K562 (cell line): Measurements from ENCODE around the gene FOSL1. TPM values are rescaled to one million over a fixed set of nuclear protein-coding genes. Genes with fewer than 3 reads are reported as not detected.
A peak's percentile ranks its signal among the peaks of the same experiment; 100 is the strongest.

Experiments used
- CBX3 ChIP-seq, 2 experiments: IDR thresholded peaks; 1 replicate in 1 of 2; 2 replicates in 1 of 2; pipeline ENCODE4 v1.6.1; 2012; ENCODE audit warnings: inconsistent platforms in 2 of 2, low read length in 2 of 2, borderline replicate concordance in 1 of 2, control low read depth in 1 of 2
- E2F1 ChIP-seq: sonication (generic); formaldehyde crosslinking; IDR thresholded peaks from 2 replicates; pipeline ENCODE4 v1.8.1; 2023; ENCODE audit warnings: mild to moderate bottlenecking, missing genetic modification reagents, moderate library complexity
- RBM25 ChIP-seq: fragments of 200-400 bp; formaldehyde crosslinking; IDR thresholded peaks from 2 replicates; pipeline ENCODE4 v1.6.1; 2018; ENCODE audit warnings: low read length, low read depth, moderate library complexity; ENCODE audit not compliant: severe bottlenecking
- TBP ChIP-seq: optimal IDR thresholded peaks from 2 replicates; pipeline ENCODE3; 2011; ENCODE audit warnings: low read depth, low read length, improper control_type of control experiment
- TFE3 ChIP-seq: fragments of 450-650 bp; formaldehyde crosslinking; IDR thresholded peaks from 2 replicates; pipeline ENCODE4 v1.4.0; 2020; ENCODE audit warnings: mild to moderate bottlenecking, mixed read lengths
- ZMIZ1 ChIP-seq, 2 experiments: fragments of 150-350 bp in 1 of 2; IDR thresholded peaks; 2 replicates each; pipeline ENCODE4 v1.6.1; 2012 to 2016; ENCODE audit warnings: low read depth in 2 of 2, low read length in 2 of 2, mild to moderate bottlenecking in 1 of 2, moderate library complexity in 1 of 2
- ZNF785 ChIP-seq: fragments of 250-450 bp; sonication (Bioruptor Pico); IDR thresholded peaks from 2 replicates; pipeline ENCODE4 v1.4.0; 2020; ENCODE audit warnings: mild to moderate bottlenecking
- ZSCAN32 ChIP-seq: fragments of 450-650 bp; formaldehyde crosslinking; IDR thresholded peaks from 2 replicates; pipeline ENCODE4 v1.4.0; 2020; ENCODE audit warnings: mild to moderate bottlenecking, moderate library complexity
- polyA plus RNA-seq, 8 experiments: library from polyadenylated mRNA; depleted of rRNA in 4 of 8; stranded (reverse) in 5 of 8; unstranded in 3 of 8; fragments of >200 nt; fragmentation: Nextera tagmentation in 2 of 8; fragmentation: Illumina TruSeq in 1 of 8; extraction: Ambion mirVana in 2 of 8; extraction: Trizol in 1 of 8; gene quantifications; 2 replicates each; pipeline versions ENCODE4 v1.2.1 to v1.2.3, GENCODE V29; 2011 to 2014; ENCODE audit warnings: inconsistent platforms in 1 of 8, missing spikeins in 1 of 8
- total RNA-seq, 7 experiments: library from RNA; depleted of rRNA in 6 of 7; stranded (reverse); fragments of >200 nt in 6 of 7; fragmentation: Illumina TruSeq in 2 of 7; extraction: Trizol in 2 of 7; gene quantifications; 2 replicates each; pipeline versions ENCODE4 v1.2.1 to v1.2.3, GENCODE V29; 2011 to 2021; ENCODE audit warnings: low replicate concordance in 1 of 7
- TF ChIP-seq, protein P1 (sequence below): sonication (generic); formaldehyde crosslinking; IDR thresholded peaks from 2 replicates; pipeline ENCODE4 v1.8.1; 2023; ENCODE audit warnings: mild to moderate bottlenecking, missing genetic modification reagents
- TF ChIP-seq, protein P2 (sequence below): sonication (generic); formaldehyde crosslinking; IDR thresholded peaks from 2 replicates; pipeline ENCODE4 v1.8.1; 2023; ENCODE audit warnings: missing genetic modification reagents, mild to moderate bottlenecking, borderline replicate concordance

Gene FOSL1
- total and polyA plus RNA-seq, 9 of the 15 experiments (the other 6 are each of a cell fraction or from before 2014, with no cell fraction given) = 3.5 to 39.6 (median 10.0) TPM

- TF ChIP-seq, protein P1, sequence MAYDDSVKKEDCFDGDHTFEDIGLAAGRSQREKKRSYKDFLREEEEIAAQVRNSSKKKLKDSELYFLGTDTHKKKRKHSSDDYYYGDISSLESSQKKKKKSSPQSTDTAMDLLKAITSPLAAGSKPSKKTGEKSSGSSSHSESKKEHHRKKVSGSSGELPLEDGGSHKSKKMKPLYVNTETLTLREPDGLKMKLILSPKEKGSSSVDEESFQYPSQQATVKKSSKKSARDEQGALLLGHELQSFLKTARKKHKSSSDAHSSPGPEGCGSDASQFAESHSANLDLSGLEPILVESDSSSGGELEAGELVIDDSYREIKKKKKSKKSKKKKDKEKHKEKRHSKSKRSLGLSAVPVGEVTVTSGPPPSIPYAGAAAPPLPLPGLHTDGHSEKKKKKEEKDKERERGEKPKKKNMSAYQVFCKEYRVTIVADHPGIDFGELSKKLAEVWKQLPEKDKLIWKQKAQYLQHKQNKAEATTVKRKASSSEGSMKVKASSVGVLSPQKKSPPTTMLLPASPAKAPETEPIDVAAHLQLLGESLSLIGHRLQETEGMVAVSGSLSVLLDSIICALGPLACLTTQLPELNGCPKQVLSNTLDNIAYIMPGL = no peak
- TF ChIP-seq RBM25 (no peak), CBX3 (IDR thresholded peaks at IDR 0.05; ENCODE audit: borderline replicate concordance in 1 of 2, low read length in 2 of 2) (no peak), TBP (no peak), TFE3 (no peak), E2F1 (CRISPR knock-in tag) (no peak), ZSCAN32 (CRISPR knock-in tag) (0 out of 2 replicates have a peak, but pooled peaks have one; percentile 39), ZNF785 (CRISPR knock-in tag) (no peak), ZMIZ1 (IDR thresholded peaks at IDR 0.05; ENCODE audit: low read depth in 2 of 2, low read length in 2 of 2) (no peak; a peak in 1 of 4 replicates)
- TF ChIP-seq, protein P2, sequence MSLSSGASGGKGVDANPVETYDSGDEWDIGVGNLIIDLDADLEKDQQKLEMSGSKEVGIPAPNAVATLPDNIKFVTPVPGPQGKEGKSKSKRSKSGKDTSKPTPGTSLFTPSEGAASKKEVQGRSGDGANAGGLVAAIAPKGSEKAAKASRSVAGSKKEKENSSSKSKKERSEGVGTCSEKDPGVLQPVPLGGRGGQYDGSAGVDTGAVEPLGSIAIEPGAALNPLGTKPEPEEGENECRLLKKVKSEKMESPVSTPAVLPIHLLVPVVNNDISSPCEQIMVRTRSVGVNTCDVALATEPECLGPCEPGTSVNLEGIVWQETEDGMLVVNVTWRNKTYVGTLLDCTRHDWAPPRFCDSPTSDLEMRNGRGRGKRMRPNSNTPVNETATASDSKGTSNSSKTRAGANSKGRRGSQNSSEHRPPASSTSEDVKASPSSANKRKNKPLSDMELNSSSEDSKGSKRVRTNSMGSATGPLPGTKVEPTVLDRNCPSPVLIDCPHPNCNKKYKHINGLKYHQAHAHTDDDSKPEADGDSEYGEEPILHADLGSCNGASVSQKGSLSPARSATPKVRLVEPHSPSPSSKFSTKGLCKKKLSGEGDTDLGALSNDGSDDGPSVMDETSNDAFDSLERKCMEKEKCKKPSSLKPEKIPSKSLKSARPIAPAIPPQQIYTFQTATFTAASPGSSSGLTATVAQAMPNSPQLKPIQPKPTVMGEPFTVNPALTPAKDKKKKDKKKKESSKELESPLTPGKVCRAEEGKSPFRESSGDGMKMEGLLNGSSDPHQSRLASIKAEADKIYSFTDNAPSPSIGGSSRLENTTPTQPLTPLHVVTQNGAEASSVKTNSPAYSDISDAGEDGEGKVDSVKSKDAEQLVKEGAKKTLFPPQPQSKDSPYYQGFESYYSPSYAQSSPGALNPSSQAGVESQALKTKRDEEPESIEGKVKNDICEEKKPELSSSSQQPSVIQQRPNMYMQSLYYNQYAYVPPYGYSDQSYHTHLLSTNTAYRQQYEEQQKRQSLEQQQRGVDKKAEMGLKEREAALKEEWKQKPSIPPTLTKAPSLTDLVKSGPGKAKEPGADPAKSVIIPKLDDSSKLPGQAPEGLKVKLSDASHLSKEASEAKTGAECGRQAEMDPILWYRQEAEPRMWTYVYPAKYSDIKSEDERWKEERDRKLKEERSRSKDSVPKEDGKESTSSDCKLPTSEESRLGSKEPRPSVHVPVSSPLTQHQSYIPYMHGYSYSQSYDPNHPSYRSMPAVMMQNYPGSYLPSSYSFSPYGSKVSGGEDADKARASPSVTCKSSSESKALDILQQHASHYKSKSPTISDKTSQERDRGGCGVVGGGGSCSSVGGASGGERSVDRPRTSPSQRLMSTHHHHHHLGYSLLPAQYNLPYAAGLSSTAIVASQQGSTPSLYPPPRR (CRISPR knock-in tag) = no peak
These were observed 8.7 kb downstream of the FOSL1 start (continued) for GRCh38 chr11:65891219-65892136.
